Measurements from ENCODE around the gene EAF1.

- TF ChIP-seq CTCF (IDR thresholded peaks at IDR 0.05): peak in 2 of 4 experiments; percentile 30 to 36
- TF ChIP-seq POLR2A (IDR thresholded peaks at IDR 0.05): no peak
- TF ChIP-seq POLR2AphosphoS5 (IDR thresholded peaks at IDR 0.05): peak; percentile 29 to 63 (median 48)
- TF ChIP-seq EP300 (IDR thresholded peaks at IDR 0.05): no peak
Observed at GRCh38 chr3:15427182-15427880, at the start of gene EAF1, which contains the start of gene METTL6.
